HG03175 (cell line): ENCODE results near the gene TRIM2.
"Not testable (repeated sequence)": the region's sequence is repeated elsewhere in the genome, so short reads cannot be mapped to it uniquely, and the experiment has no call there.

Experiments
- ATAC-seq: cut with Tn5 transposase; IDR thresholded peaks from one replicate; pipeline ENCODE4 v1.9.1; 2021; ENCODE audit warnings: mild to moderate bottlenecking, moderate library complexity; ENCODE audit not compliant: unreplicated experiment

TRIM2 gene

DNA sequence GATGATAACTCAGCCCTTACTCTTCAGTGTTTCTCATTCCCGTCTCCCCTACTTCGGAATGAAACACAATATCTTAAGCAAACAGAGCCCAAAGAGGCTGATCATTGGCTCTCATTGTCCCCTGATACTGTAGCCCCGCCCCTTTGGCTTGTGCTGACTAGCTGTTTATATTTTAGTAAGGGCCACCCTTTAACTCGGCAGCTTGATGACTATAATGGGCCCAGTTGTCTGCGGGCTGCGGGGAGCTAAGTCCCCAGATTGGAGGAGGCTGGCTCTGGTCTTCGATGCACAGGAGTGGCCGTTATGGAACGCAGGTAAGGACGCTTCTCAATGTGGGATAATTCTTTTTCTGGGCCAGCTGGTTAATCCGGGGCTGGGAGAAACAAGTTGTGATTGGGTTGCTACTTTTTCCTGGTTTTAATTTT is at the start of gene TRIM2:
Gene TRIM2 (plus strand): TSS at position 197 of the 425 bp plus-strand sequence. CDS start 88 bp downstream, at position 285.
- ATAC-seq: no peak

DNA sequence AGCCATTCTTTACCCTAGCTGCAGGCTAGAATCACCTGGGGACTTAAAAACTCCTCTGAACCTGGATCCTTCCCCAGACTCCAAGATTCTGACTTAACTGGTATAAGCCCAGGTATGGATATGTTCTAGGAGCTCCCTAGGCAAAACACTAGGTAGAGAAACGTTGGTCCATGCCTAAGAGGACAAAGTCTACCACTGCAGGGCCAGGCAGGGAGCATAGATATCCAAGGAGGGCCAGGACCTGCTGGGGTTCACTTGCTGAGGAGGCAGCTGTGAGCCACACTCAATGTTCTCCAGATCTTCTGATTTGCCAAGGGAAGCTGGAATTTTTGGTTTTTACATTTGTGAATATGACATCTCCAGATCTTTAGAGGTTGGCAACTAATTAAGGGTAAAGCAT is 48.6 kb upstream of the TRIM2 start:
- ATAC-seq: no peak

DNA sequence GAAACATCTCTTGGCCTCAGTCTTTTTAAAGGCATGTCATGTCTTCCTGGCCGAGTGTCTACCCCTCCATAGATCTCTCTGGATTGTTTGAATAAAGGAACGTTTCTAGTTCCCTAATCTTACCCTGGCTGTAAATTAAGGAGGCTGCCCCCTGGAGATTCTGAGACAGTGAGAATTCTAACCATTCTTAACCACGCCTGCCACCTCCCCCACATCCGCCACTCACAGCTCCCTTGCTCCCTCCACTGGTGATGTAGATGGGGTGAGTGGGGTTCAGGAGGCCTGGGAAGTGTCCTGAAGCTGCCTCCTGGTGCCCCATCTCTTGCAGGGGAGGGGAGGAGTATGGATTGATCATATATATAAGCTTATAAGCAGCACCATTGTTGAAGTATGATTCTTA is 48.0 kb upstream of the TRIM2 start:
- ATAC-seq: no peak

DNA sequence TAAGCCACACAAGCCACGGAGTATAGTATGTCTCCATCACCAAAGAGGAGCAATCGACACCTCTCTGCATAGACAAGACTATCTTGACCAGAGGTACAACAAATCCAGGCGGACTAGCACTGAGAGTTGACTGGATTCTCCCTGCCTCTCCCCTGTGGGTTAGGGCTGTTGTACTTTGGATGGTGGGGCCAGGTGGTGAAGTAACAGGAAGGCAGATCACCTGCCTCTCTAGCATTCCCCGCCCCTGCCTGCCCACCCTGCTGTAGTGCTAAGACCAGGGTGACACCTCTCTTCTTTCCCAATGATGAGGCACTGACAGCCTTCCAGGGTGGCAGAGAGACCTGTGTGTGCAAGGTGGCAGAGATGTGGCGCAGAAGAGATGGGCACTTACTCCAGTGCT is 47.5 kb upstream of the TRIM2 start:
- no peak for ATAC-seq

DNA sequence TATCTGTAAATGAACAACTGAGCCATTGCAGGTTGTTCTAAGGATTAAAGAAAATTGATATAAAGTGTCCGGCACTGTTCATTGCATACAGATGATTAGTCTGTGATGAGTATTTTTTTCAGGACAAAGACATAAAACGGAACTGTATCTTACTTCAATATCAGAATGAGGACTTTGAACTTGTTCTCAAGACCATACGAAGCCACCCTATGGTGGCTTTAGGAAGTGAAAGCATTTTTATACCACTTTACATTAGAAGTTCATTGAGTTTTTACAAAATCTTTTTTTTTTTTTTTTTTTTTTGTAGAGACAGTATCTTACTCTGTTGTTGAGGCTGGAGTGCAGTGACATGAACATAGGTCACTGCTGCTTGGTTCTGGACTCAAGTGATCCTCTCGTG is 45.2 kb upstream of the TRIM2 start:
- ATAC-seq: no peak

DNA sequence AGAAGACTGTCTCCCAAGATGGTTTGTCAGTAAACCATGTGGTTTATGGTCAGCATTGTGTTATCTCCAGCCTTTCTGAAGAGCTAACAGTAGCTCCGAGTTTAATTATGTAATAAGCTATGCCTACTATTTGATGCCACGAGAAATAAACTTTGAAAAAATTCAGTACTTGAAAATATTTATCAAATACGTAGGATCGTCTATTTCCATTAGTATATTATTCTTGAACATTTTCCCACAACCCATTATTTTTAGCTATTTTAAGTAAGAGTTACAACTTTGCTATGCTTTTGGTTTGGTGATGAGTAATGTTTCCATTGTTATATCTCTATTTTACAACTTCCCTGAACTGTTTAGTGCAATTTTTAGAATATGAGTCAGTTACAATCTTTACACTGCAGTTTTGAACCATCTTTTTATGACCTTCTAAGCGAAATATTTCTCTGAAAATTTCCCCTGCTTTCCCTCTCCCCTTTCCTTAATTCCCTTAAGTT is 44.5 kb upstream of the TRIM2 start:
- ATAC-seq: no peak

DNA sequence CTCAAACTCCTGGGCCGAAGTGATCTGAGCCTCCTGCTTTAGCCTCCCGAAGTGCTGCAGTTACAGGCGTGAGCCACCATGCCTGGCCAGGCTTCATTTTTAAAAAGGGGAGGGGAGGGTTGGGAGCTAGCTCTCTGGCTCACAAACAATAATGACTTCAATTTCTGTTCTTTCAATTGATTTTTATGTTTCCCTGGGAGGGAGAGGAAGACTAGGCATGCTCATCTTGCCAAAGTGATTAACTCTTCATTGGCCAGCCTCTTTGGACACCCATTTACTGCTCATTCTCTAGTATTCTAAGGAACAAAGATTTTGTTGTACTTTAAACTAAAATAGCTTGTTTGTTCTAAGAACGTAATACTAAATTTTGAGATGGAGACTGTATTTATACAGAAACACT is 43.4 kb upstream of the TRIM2 start:
- no peak for ATAC-seq

DNA sequence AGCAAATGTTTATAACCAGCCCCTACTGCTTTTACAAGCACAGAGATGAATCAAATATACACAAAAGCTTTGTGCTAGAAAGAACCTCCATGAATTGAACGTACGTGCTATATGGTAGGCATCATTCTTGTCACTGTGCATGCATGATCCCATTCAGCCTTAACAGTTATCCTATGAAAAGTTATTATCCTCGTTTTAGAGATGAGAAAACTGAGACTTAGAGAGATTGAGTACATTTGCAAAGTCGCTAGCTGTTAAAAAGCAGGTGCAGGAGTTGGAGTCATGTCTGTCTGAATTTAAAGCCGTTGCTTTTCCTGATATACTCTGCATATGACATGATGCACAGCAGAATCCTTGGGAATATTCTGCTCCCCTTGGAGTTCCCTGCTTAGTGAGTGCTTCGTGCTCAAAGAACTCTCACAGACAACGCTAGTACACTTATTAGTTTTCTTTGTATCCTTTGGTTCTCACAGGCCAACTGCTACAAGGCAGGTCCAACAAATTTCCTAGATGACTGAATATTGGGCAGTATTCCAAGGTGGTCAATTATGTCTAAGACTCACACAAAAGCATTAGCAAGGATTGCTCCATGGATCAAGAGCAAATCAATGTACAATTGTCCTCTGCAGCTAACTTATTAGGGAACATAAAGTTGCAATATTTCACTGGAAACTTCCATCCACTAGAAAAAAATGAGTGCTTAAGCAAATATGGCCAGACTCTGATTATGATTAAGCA is 42.8 kb upstream of the TRIM2 start:
- ATAC-seq: no peak

DNA sequence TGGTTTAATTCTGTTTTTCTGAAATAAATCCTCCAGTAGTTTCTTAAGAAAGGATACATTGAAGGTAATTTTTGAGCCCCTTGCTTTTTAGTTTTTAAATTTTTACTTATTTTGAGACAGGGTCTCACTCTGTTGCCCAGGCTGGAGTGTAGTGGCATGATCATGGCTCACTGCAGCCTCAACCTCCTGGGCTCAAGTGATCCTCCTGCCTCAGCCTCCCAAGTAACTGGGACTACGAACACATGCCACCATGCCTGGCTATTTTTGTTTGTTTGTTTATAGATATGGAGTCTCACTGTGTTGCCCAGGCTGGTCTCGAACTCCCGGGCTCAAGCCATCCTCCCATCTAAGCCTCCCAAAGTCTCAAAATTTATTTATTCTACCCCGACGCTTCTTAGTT is 39.0 kb upstream of the TRIM2 start:
- not testable (repeated sequence) for ATAC-seq

DNA sequence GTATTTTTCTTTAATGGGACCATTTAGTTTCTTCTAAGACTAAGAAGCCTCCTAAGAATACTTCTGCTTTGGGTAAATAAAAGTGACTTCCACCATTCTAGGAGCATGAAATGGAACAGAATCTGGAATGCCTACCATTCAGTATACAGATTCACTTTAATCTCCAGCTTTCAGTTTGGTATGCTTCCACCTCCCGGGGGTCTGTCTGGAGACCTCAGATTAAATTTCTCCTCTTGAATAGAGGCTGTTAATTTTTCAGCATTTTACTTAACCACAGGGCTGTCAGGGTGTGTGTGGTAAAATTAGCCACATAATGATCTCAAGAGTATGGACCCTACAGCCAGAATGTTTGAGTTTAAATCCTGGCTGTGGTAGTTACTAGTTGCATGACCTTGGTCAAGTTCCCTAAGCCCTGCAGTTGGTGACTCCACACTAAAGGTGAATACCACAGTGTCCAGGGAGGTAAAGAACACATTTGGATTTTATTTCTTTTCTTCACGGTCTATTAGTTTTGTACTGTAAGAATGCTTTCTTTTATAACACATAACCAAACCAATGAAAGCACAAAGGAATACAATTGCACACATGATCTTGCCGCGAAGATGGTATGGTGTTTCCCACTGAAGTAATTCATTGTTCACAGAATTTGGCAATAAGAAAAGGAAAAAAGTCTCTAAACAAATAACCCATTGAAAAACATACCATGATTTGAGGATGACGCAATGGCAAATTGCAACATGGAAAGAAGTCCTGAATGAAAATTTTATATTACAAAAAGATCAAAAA is 37.3 kb upstream of the TRIM2 start:
- no peak for ATAC-seq

DNA sequence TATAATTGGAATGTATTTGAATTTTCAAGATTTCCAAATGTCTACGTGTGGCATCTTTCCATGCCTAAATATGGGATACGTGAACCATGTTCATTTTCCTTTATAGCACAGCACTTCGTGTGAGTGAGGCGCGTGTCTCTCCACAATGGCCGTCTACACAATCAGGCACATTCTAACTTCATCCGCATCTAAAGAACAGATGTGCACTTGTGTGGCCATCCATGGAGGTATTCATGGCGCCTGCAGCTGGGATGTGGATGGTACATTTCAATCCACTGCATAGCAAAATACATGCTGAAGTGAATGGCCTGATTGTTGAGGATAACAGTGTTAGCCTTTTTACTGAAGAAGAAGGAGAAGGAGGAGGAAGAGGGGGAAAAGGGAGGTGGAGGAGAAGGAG is 34.5 kb upstream of the TRIM2 start:
- no peak for ATAC-seq

DNA sequence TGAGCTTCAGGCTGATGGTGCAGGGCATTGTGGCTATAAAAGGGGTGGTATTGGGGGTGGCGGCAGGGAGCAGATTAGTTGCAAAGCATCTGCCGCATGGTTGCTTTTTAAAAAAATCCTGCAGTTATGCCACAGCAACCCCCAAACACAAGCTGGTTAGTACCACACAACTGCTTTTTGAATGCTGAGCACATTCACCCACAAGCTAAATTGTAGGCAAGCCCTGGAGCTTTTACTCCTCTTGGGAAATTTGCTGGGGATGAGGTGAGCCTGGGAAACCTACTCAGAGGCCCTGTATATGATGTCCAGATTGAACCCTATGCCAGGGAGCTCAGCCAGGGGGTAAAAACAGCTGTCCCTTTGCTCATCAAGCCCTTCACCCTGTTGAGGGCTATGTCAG is 33.8 kb upstream of the TRIM2 start:
- ATAC-seq: no peak

DNA sequence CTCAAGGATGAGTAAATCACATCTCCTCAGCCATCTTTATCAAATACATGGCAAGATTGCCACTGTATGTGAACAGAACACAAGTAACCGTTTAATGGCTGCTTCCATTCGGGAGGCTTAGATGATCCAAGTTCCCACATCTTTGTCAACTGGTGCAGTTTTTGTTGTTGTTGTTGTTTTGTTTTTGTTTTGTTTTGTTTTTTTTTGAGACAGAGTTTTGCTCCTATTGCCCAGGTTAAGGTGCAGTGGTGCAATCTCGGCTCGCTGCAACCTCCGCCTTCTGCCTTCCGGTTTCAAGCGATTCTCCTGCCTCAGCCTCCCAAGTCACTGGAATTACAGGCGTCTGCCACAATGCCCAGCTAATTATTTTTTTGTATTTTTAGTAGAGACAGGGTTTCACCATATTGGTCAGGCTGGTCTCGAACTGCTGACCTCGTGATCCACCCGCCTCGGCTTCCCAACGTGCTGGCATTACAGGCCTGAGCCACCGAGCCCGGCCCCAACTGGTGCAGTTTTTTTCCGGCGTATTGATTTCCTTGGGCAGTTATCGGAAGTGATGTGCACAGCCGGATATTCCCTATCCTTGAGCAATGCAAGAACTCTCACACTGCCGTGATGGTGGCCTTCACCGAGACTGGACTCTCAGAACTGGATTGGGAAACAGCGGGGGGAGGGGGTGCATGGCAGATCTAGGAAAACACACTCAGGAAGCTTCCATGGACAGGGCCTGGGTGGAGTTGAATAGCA is 29.2 kb upstream of the TRIM2 start:
- ATAC-seq: no peak

DNA sequence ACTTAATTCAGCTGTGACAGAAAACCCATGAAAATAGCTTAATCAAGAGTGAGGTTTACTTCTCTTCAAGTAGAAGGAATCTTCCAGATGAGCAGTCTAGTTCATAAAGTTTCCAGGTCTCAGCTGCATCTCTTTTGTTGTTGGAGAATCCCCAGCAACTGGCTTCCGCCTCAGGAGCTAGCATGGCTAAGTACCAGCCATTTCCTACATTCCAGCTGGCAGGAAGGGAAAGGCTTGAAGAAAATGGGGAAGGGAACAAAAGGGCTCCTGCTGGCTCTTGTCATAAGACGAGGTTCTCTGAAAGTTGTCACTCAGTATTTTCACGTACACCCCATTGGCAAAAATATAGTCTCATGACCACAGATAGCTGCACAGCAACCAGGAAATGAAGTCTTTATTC is 27.3 kb upstream of the TRIM2 start:
- no peak for ATAC-seq

DNA sequence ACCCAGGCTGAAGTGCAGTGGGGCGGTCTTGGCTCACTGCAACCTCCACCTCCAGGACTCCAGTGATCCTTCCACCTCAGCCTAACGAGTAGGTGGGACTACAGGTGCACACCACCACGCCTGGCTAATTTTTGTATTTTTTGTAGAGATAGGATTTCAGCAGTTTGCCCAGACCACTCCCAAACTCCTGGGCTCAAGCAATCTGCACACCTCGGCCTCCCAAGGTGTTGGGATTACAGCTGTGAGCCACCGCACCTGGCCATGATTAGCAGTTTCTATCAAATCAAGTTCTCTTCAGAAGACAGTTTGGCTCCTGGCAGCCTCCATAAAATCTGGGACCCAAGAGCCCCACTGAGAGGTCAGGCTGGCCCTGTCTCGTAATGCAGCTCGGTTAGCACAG is 26.4 kb upstream of the TRIM2 start:
- ATAC-seq: no peak

DNA sequence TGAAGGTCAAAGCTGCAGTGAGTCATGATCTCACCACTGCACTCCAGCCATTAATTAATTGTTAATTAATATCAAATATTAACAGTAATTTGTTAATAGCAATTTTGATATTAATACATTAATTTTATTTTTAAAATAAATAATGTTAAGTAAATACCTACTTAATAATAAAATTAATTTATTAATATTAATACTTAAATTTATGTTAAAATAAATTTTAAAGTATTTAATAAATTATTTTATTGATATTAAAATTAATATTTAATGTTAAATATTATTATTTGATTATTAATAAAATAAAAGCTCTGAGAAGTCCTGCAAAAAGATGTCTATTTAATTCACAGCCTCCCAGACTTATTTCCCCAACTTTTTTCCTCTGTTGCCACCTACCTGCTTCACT is 25.1 kb upstream of the TRIM2 start:
- no peak for ATAC-seq

DNA sequence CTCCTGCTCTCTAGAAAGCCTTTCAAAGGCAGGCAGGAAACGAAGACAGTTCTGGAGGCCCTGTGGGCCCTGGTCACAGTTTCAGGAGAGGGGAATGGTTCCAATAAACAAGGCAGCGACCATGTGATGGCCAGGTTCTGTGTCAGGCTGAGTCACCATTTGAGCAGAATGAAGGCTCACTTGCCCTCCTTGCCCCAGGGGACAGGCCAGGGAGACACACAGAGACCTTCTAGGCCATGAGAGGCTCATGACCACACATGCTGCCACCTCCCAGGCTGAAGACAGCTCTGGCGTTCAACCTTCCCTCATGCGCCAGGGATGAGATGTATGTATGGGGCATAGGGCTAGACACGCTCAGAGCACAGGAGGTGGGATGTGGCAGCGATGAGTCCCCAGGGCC is 22.9 kb upstream of the TRIM2 start:
- no peak for ATAC-seq

DNA sequence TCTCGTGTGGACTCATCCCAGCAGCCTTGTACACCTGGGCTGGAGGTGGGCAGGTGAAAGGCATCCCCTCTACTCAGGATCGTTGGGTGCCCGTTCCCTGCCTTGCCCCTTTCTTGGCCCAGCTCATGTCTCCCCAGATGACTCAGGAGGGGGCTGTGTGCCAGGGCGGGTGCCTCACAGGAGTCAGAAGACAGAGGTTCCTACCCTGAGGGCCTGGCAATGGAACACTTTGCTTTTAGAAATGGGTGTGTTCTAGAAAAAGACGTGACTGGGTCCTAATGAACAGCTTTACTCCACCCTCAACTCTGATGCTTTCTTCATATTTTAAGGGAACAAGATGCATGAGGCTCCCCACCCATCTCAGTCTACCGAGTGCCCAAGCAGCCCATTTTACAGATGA is 22.5 kb upstream of the TRIM2 start:
- no peak for ATAC-seq

DNA sequence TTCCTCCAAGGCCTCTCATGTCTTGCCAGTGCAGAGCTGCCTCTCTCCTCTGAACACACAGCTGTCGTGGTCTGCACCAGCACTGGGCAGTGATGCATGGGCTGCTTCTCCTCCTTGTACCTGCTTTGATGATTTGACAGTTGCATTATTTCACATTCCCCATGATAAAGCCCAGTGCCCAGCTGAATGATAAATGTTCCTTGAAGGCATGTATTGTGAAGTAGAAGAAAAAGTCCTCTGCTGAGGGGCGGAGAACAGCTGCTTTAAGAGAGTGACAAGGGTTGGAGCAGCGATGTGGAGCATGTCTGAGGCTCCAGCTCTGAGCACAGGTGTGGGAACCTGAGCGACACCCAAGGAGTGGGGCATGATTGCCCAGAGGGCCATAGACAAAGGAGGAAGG is 21.1 kb upstream of the TRIM2 start:
- no peak for ATAC-seq

DNA sequence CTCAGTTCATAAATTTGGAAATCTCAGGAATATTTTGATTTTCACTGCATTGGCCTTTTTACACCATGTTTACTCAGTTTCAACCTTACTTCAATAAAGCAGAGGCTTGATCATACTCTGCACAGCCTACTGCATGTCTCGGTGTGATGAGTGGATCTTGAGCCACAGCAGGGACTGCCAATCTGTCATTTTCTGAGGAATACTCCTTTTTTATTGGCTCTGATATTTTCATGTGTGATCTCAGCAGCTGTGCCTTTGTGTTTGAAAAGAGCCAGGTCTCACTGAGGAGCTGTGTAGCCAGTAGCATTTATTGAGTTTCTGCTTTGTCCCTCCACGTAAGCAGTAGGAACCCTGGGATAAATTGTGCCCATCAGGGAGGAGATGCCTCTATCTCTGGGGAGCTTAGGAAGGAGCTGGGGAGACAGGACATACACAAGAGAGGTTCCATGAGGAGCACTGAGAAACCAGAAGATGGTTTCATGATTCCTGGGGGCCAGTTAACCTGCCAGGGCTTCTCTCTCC is 18.9 kb upstream of the TRIM2 start:
- no peak for ATAC-seq

DNA sequence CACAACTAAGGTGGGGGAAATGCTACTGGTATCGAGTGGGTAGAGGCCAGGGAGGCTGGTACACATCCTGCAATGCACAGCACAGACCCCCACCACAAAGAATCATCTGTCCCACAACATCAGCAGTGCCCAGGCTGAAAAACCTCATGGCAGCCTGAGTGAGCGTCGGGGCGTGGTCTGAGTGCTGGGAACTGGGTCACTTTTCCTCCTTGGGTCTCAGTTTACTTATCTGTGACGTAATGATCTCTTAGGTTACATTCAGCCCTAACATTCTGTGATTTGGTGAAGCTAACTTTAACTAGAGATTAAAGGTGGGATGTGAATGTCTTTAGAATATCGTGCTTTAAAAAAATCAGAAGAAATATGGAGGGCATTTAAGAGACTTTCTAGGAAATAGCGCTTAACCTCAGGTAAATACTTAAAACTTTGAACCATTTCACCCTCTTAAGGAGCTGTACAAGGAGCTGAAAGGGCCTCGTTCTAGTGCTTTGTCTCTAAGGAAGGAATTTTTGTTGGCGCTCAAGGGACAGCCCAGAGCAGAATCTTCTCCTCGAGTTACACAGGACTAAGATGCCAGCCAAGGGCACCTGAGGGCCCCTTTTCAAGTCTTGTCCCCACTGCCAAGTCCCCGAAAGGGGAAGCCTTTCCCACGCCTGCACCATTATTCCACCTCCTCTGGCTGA is 18.1 kb upstream of the TRIM2 start:
- no peak for ATAC-seq
